ENCODE measurements around the gene KIRREL1. TPM values are rescaled to one million over a fixed set of nuclear protein-coding genes. Genes with fewer than 3 reads are reported as not detected.

The KIRREL1 gene
- total and polyA plus RNA-seq, 2 experiments from 2014 or later, result 8.2 to 33.2 TPM

DNA sequence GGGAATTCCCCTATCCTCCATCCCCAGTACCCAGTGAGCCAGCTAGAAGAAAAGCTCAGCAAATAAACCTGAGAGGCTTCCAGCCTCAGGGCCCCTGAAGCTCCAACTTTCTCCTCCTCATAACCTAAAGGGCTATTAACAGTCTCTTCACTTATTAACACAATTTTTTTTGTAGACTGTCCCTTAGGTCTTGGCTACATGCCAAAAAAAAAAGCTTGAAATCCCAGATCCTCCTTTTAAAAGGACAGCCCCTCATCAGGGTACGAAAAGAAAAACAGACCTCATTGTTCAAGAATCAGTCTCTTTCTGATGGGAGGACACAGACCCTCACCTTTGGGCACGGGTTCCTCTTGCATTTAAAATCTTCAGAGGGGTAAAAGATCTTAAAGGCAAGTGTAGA lies 114.5 kb downstream of the KIRREL1 start:
- peaks cover 10% of the 10 kb centered on the region for H3K27me3 ChIP-seq
- H3K36me3 ChIP-seq, result no peaks in the 10 kb centered on the region
- TF ChIP-seq, protein P1, sequence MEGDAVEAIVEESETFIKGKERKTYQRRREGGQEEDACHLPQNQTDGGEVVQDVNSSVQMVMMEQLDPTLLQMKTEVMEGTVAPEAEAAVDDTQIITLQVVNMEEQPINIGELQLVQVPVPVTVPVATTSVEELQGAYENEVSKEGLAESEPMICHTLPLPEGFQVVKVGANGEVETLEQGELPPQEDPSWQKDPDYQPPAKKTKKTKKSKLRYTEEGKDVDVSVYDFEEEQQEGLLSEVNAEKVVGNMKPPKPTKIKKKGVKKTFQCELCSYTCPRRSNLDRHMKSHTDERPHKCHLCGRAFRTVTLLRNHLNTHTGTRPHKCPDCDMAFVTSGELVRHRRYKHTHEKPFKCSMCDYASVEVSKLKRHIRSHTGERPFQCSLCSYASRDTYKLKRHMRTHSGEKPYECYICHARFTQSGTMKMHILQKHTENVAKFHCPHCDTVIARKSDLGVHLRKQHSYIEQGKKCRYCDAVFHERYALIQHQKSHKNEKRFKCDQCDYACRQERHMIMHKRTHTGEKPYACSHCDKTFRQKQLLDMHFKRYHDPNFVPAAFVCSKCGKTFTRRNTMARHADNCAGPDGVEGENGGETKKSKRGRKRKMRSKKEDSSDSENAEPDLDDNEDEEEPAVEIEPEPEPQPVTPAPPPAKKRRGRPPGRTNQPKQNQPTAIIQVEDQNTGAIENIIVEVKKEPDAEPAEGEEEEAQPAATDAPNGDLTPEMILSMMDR (IDR thresholded peaks at IDR 0.05; ENCODE audit: low read depth, low read length), result no peak
- DNase-seq (ENCODE audit: low read depth in 1 of 2, low spot score in 1 of 2), result no peak
- no peak overlapping the region for H3K4me3 ChIP-seq
- H3K9me3 ChIP-seq (ENCODE audit: low read depth), result no peaks in the 10 kb centered on the region
- no peak overlapping the region for H3K27ac ChIP-seq
- no peaks in the 10 kb centered on the region for H3K4me1 ChIP-seq (ENCODE audit: low read depth)

DNA sequence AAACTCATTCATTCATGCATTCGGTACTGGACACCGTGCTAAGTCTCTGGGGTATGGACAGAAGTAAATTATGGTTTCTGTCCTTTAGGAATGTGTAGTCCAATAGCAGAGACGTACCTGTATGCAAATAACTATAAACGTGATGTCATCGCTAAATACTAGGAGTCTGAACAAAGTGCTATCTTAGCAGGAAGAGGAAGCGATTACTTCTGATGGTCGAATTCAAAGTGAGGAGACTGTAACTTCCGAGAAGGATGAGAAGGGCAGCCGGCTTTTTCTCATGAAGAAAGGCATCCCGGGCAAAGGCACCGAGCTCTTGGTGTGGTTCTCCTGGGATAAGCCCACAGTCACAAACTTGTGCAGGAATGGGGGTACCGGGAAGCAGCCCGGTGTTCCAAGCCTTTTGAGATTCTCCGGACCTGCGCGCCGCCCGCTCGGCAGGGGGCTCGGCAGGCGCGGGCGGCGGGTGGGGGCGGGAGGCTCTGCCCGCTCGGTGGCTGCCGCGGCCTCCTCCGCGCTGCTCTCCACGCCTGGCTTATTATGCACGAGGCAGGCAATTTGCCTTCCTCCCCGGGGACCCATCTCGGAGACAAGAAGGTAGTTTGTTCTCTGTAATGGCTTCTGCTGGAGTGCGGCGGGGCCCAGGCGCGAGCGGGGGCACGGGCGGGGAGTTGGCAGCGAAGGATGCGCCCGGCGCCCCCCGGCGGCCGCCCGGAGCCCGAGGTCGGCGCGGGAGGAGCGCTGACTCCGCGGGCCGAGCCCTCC lies 119.7 kb downstream of the KIRREL1 start:
- Histone ChIP-seq H3K27ac (no peak overlapping the region), H3K36me3 (no peaks in the 10 kb centered on the region), H3K9me3 (ENCODE audit: low read depth) (no peaks in the 10 kb centered on the region), H3K4me1 (ENCODE audit: low read depth) (peaks cover 2% of the 10 kb centered on the region), H3K27me3 (peaks cover 19% of the 10 kb centered on the region), H3K4me3 (peak overlapping the region; percentile 55)
- TF ChIP-seq, protein P1 (IDR thresholded peaks at IDR 0.05; ENCODE audit: low read depth, low read length), result peak; percentile 33
- peak; percentile 50 to 71 for DNase-seq (ENCODE audit: low read depth in 1 of 2, low spot score in 1 of 2)

DNA sequence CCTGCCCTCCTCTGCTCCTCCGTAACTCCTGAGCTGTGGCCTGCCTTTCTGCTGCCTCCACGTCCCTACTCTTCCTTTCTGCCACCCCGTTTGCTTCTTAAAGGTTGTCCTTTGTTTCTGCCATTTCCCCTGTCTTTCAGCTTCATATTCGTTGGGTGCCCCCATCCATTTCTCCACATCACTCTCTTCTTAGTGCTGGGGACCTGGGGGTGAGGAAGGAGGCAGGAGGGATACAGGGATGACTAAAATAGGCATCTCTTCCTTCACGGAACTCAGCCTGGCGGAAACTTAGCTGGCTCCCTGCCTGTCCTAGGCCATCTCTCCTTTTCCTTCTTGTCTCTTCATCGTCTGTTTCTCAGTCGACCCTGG lies 120.3 kb downstream of the KIRREL1 start:
- H3K4me1 ChIP-seq (ENCODE audit: low read depth), result peaks cover 5% of the 10 kb centered on the region
- no peak overlapping the region for H3K27ac ChIP-seq
- no peaks in the 10 kb centered on the region for H3K36me3 ChIP-seq
- H3K9me3 ChIP-seq (ENCODE audit: low read depth), result no peaks in the 10 kb centered on the region
- no peak for DNase-seq (ENCODE audit: low read depth in 1 of 2, low spot score in 1 of 2)
- H3K4me3 ChIP-seq, result peak overlapping the region; percentile 55
- H3K27me3 ChIP-seq, result peaks cover 19% of the 10 kb centered on the region
- TF ChIP-seq, protein P1 (IDR thresholded peaks at IDR 0.05; ENCODE audit: low read depth, low read length), result no peak

DNA sequence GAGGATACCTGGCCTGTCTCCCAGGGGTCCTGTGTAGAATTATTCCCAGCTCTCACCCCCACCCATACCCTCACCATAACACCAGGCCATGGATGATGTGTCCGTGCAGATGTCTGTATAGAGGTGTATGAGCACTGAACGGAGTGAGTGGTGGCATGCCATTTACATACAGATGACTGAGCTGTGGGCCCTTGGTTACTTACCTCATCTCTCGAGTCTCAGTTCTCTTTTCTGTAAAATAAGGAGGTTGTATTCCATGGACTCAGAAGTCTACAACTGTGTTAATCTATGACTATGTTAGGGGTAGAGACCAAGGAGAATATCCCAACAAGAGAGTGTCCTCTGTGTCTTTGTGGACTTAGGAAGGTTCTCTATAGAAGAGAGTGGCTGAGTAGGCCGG lies 121.7 kb downstream of the KIRREL1 start:
- DNase-seq (ENCODE audit: low read depth in 1 of 2, low spot score in 1 of 2), result no peak
- Histone ChIP-seq H3K27ac (no peak overlapping the region), H3K36me3 (no peaks in the 10 kb centered on the region), H3K4me3 (no peak overlapping the region), H3K9me3 (ENCODE audit: low read depth) (no peaks in the 10 kb centered on the region), H3K4me1 (ENCODE audit: low read depth) (peaks cover 5% of the 10 kb centered on the region), H3K27me3 (peaks cover 19% of the 10 kb centered on the region)
- TF ChIP-seq, protein P1 (IDR thresholded peaks at IDR 0.05; ENCODE audit: low read depth, low read length), result no peak

DNA sequence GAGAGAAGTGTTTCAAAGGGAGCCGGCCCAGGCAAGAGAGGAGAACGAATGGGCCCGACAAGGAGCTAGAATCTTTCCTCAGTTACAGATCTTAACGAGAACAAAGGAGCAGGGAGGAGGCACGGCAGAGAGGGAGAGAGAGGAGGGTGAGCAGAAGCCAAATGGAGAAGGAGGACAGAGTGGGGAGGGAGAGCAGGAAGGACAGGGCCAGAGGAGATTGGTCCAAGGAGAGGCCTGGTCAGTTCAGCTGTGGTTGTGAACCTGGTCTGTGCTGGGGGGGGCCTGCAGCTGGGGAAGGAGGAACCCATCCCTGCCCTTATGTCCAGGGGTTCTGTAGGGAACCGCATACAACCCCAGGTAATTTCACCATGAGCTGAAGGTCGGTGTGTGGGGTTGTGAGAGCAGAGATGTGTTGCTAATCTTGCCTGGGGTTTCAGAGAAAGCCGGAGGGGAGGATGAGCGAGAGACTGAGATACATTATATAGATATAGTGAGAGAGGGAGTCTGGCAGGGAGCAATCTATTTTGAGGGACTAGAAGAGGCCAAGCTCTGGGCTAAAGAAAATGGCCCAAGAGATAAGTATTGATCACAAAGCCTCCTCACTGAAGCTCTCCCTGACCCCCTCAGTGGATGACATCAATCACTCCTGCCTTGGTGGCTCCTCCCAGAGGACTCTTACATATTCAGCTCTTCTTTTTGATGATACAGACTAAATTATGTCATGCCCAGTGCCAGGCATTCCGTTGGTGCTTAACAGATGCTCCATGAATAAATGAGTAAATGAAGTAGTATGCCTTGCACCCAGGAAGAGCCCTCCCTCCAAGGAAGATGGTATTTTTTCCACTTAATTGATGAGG lies 123.1 kb downstream of the KIRREL1 start:
- H3K9me3 ChIP-seq (ENCODE audit: low read depth), result no peaks in the 10 kb centered on the region
- no peak overlapping the region for H3K27ac ChIP-seq
- no peak for DNase-seq (ENCODE audit: low read depth in 1 of 2, low spot score in 1 of 2)
- TF ChIP-seq, protein P1 (IDR thresholded peaks at IDR 0.05; ENCODE audit: low read depth, low read length), result no peak
- H3K36me3 ChIP-seq, result no peaks in the 10 kb centered on the region
- H3K4me1 ChIP-seq (ENCODE audit: low read depth), result peaks cover 5% of the 10 kb centered on the region
- peaks cover 19% of the 10 kb centered on the region for H3K27me3 ChIP-seq
- H3K4me3 ChIP-seq, result no peak overlapping the region

All from cardiac muscle cell (in vitro differentiated cells and primary cell).